Activated CD8-positive, alpha-beta memory T cell treated with anti-CD3 and anti-CD28 coated beads, Interleukin-2, amount 50 U/mL, for 4 hours (primary cell): Measurements from ENCODE around the gene SLC31A1.

Experiments used
- DNase-seq: peaks from one replicate; pipeline ENCODE4 v3.0.0-alpha.2; 2020

The SLC31A1 gene

GRCh38 chr9:113309204-113309813, 88.0 kb downstream of the SLC31A1 start:
- DNase-seq: no peak

- DNase-seq: no peak
Measured at GRCh38 chr9:113310538-113310937, 89.2 kb downstream of the SLC31A1 start.

GRCh38 chr9:113311961-113312360, 90.6 kb downstream of the SLC31A1 start:
- DNase-seq: no peak

GRCh38 chr9:113313261-113313660, 91.9 kb downstream of the SLC31A1 start:
- no peak for DNase-seq
